MCF 10A (cell line): Measurements from ENCODE around the gene ANKRD10. TPM values are rescaled to one million over a fixed set of nuclear protein-coding genes. Genes with fewer than 3 reads are reported as not detected.

ENCODE experiments used
- BruUV-seq: library from RNA; stranded (reverse); fragments of 400-500 nt; replicated peaks from 2 replicates; lab custom pipeline; 2021; lab: Mats Ljungman, UMichigan
- CTCF ChIA-PET: fragments of 300-600 bp; sonication (Branson Sonifier 250); formaldehyde crosslinking; extraction: SDS; loops from one replicate; lab custom pipeline; 2021; ENCODE audit warnings: antibody characterized with exemption, inconsistent platforms; lab: Yijun Ruan, JAX
- POLR2A ChIA-PET: fragments of 300-600, 350-650 bp; sonication (Branson Sonifier 250); formaldehyde crosslinking; extraction: SDS; loops from one replicate; lab custom pipeline; 2020; ENCODE audit warnings: antibody characterized with exemption, inconsistent platforms; lab: Yijun Ruan, JAX
- DNase-seq: peaks from one replicate; pipeline ENCODE4 v3.0.0-alpha.2; 2018; ENCODE audit not compliant: unreplicated experiment
- H3K27ac Mint-ChIP-seq: one replicate; pipeline ENCODE4 v1.8.0; 2022; ENCODE audit warnings: mild to moderate bottlenecking, low read depth, mixed read lengths; ENCODE audit not compliant: unreplicated experiment
- H3K27me3 Mint-ChIP-seq: one replicate; pipeline ENCODE4 v1.8.0; 2022; ENCODE audit warnings: mixed read lengths; ENCODE audit not compliant: insufficient read depth, unreplicated experiment
- H3K36me3 Mint-ChIP-seq: one replicate; pipeline ENCODE4 v1.8.0; 2022; ENCODE audit warnings: mild to moderate bottlenecking, moderate library complexity, mixed read lengths; ENCODE audit not compliant: insufficient read depth, unreplicated experiment
- H3K4me1 Mint-ChIP-seq: one replicate; pipeline ENCODE4 v1.8.0; 2022; ENCODE audit warnings: mixed read lengths; ENCODE audit not compliant: insufficient read depth, unreplicated experiment
- H3K4me3 Mint-ChIP-seq: one replicate; pipeline ENCODE4 v1.8.0; 2022; ENCODE audit warnings: mild to moderate bottlenecking, moderate library complexity, mixed read lengths; ENCODE audit not compliant: unreplicated experiment
- H3K9me3 Mint-ChIP-seq: one replicate; pipeline ENCODE4 v1.8.0; 2022; ENCODE audit warnings: mixed read lengths; ENCODE audit not compliant: unreplicated experiment
- intact Hi-C: fragments of 100-400 bp; cut with micrococcal nuclease; formaldehyde crosslinking; loops from 2 replicates; pipeline ENCODE4 v1.14.1; 2022
- total RNA-seq: library from RNA; stranded (reverse); gene quantifications from 2 replicates; pipeline ENCODE4 v1.2.3, GENCODE V29; 2022
- TF ChIP-seq, protein P1 (sequence below): fragments of 200-600 bp; IDR thresholded peaks from one replicate; pipeline ENCODE4 v1.8.0; 2022; ENCODE audit warnings: antibody characterized with exemption, mild to moderate bottlenecking; ENCODE audit not compliant: unreplicated experiment

Gene ANKRD10
- total RNA-seq, 1 experiment from 2014 or later: 61.7 TPM

DNA sequence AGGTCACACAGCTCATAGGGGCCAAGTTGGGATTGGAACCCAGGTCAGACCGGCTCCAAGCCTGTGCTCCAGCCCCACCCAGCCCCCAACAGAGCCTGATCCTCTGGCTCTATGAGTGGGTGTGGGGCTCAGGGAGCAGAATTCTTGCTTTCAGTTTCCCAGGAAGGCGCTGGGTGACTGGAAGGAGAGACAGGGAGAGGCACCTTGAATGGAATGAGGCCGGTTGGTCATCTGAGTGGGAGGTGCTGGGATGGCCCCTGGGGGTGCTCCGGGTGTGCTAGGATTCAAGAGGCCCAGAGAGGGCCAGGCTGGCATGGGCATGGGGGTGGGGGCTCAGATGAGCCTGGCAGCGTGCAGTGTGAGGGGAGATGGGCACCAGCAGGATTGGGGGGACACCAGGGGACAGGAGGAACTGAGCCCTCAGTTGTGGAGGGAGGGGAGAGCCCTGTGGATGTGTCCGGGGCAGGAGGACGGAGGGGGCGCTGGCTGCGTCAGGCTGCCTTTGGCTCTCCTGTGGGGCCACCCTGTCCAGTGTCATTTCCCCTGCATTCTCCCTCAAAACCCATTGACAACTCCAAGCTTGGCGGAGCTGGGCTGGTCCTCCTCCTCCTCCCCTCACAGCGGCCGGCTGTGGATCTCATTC, 31.2 kb upstream of the ANKRD10 start:
- BruUV-seq: no TSS peak
- ChIA-PET POLR2A (interaction anchor here (0.6 kb wide), 1 partner anchor 15 kb away, joined by 3 read pairs; no protein-coding TSS in a partner anchor), CTCF (interaction anchor here (1.2 to 6.7 kb wide), 2 partner anchors 102 to 110 kb away, joined by 3 to 66 read pairs; no protein-coding TSS in a partner anchor)
- Mint-ChIP-seq H3K9me3 (no peaks in the 10 kb centered on the region), H3K36me3 (no peaks in the 10 kb centered on the region), H3K4me1 (peaks cover 14% of the 10 kb centered on the region), H3K27ac (no peak overlapping the region), H3K4me3 (no peak overlapping the region), H3K27me3 (no peaks in the 10 kb centered on the region)
- no peak for DNase-seq
- intact Hi-C loops: loop anchor here (2.0 to 10.0 kb wide), 2 partner anchors 209 to 277 kb away; no protein-coding TSS in a partner anchor
- TF ChIP-seq, protein P1, sequence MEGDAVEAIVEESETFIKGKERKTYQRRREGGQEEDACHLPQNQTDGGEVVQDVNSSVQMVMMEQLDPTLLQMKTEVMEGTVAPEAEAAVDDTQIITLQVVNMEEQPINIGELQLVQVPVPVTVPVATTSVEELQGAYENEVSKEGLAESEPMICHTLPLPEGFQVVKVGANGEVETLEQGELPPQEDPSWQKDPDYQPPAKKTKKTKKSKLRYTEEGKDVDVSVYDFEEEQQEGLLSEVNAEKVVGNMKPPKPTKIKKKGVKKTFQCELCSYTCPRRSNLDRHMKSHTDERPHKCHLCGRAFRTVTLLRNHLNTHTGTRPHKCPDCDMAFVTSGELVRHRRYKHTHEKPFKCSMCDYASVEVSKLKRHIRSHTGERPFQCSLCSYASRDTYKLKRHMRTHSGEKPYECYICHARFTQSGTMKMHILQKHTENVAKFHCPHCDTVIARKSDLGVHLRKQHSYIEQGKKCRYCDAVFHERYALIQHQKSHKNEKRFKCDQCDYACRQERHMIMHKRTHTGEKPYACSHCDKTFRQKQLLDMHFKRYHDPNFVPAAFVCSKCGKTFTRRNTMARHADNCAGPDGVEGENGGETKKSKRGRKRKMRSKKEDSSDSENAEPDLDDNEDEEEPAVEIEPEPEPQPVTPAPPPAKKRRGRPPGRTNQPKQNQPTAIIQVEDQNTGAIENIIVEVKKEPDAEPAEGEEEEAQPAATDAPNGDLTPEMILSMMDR: no peak

DNA sequence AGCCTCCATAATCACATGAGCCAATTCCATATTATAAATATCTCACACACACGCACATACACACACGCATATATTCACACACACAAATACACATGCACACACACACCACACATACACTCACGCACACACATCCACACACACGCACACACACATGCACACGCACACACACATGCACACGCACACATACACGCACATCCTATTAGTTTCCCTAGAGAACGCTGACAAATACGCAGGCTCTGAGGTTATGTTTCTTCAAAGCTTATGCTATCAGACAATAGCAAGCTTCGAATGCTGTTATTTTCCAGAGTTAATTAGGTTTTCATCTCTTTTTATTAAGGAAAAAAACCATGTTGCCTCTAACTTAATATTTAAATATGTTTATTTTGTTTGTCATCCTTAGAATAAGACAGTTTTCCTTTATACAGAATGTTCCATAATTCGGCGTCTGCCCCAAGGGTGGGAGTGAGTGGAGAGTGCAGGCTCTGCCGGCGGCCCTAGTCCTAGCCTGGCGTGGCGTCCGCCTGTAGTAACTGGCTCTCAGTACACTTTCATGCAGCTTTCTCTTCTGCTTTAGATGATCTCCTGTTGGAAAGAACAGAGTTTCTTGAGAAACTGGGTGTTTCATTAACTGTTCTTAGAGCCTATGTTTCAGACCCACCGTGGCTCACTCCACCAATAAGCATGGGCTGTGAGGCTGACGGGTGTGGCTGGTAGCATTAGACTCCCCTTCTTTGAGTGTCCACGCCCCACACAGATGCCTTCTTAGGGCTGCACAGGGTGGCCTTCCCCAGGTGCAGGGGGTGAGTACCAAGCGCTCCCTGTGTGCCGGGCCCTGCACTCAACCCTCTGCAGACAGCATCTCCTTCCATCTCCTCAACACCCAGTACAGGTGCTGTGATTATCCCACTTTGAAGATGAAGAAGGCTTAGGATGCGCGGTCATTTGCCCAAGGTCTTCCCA, 30.4 kb upstream of the ANKRD10 start:
- Mint-ChIP-seq H3K9me3 (no peaks in the 10 kb centered on the region), H3K4me3 (no peak overlapping the region), H3K27me3 (no peaks in the 10 kb centered on the region), H3K36me3 (no peaks in the 10 kb centered on the region), H3K27ac (no peak overlapping the region), H3K4me1 (peaks cover 14% of the 10 kb centered on the region)
- CTCF ChIA-PET: interaction anchor here (0.7 to 6.7 kb wide), 14 partner anchors 8 to 280 kb away, joined by 3 to 66 read pairs (median 4); no protein-coding TSS in a partner anchor
- no TSS peak for BruUV-seq
- intact Hi-C loops: loop anchor here (1.0 to 10.0 kb wide), 3 partner anchors 105 to 278 kb away; no protein-coding TSS in a partner anchor
- DNase-seq: no peak
- POLR2A ChIA-PET: interaction anchor here (0.7 to 1.2 kb wide), 4 partner anchors 9 to 522 kb away, joined by 3 to 4 read pairs (median 3); no protein-coding TSS in a partner anchor
- TF ChIP-seq, protein P1: no peak

DNA sequence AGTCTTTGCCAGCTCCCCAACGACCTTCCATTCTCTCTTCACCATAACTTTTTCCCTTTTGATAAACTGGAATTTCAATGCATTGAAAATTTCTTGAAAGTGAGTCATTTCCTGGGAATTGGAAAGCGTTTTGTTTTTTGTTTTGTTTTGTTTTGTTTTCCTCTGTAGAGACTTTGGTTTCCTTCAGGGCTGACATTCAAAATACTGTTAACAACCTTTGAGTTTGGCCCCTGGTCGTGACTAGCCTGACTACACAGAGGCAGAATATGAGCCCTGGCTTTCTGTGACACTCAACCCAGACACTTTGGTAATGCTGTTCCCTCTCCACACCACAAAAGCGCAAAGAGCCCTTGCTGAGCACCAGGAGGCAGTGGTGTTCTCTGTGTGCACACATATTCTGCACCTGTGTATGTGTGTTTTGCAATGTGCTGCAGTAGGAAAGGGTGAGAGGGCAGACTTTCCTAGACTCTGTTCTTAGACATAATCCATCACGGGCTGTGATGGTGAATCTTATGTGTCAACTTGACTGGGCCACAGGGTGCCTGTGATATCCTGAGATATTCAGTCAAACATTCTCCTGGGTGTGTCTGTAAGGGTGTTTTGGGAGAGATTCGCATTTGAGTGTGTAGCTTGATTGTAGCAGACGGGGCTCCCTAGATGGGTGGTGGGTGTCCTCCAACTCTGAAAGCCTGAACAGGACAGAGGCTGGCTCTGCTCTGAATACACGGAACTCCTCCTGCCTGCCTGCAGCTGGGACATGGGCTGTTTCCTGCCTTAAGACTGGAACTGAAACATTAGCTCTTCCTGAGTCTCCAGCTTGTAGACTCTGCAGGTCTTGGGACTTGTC, 29.5 kb upstream of the ANKRD10 start:
- no peak overlapping the region for H3K27ac Mint-ChIP-seq
- no TSS peak for BruUV-seq
- no peaks in the 10 kb centered on the region for H3K36me3 Mint-ChIP-seq
- POLR2A ChIA-PET: interaction anchor here (0.7 to 1.2 kb wide), 3 partner anchors 10 to 239 kb away, joined by 3 to 4 read pairs (median 3); no protein-coding TSS in a partner anchor
- CTCF ChIA-PET: interaction anchor here (0.6 to 6.7 kb wide), 21 partner anchors 9 to 348 kb away, joined by 3 to 66 read pairs (median 3); no protein-coding TSS in a partner anchor
- no peaks in the 10 kb centered on the region for H3K9me3 Mint-ChIP-seq
- peak; percentile 77 for DNase-seq
- H3K4me3 Mint-ChIP-seq: no peak overlapping the region
- H3K27me3 Mint-ChIP-seq: no peaks in the 10 kb centered on the region
- TF ChIP-seq, protein P1: peak; percentile 71
- peaks cover 14% of the 10 kb centered on the region for H3K4me1 Mint-ChIP-seq
- intact Hi-C loops: loop anchor here (1.0 to 10.0 kb wide), 3 partner anchors 106 to 278 kb away; no protein-coding TSS in a partner anchor
